HG02870 (cell line): ENCODE data around the gene RUNX2.
"Not testable (repeated sequence)": the region's sequence is repeated elsewhere in the genome, so short reads cannot be mapped to it uniquely, and the experiment has no call there.

ENCODE experiments used
- ATAC-seq: cut with Tn5 transposase; IDR thresholded peaks from one replicate; pipeline ENCODE4 v1.9.1; 2021; ENCODE audit warnings: mild to moderate bottlenecking, moderate library complexity; ENCODE audit not compliant: unreplicated experiment

The RUNX2 gene

DNA sequence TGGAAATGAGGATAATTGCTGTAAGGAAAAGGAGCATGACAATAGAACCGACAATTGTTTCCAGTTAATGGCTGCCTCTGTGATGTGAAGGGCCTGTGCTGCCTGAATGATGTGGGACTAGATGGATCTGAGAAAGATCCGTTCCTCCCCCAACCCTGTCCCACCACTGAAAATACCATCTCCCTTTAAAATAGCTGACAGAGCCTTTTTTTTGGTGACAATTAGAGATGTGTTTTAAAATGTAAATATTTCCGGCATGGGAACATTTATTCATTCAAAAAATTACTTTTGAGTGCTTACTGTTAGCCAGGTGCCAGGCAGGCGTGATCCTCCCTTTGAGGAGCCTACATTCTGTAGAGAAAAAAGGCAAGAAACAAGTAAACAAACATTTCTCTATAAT is 122.0 kb downstream of the RUNX2 start:
- no peak for ATAC-seq

DNA sequence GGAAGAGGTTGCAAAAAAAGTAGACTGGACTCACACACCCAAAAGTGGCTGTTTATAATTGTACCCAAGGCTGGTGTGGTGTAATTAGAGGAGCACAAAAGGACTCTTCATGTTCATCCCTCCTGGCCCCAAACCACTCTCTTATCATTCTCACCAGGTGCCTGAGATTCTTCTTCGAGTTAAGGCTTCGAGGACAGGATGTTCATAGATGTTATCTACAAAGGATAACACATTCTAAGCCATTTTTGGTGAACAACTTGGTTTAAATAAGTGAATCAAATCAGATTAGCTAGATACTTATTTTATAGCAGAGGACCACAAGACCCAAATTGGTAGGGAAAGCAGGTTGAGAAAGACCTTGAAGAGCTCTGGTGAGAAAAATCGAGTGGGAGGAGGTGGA is 122.7 kb downstream of the RUNX2 start:
- no peak for ATAC-seq

GRCh38 chr6:45454008-45454911 is 126.1 kb downstream of the RUNX2 start:
- no peak for ATAC-seq

DNA sequence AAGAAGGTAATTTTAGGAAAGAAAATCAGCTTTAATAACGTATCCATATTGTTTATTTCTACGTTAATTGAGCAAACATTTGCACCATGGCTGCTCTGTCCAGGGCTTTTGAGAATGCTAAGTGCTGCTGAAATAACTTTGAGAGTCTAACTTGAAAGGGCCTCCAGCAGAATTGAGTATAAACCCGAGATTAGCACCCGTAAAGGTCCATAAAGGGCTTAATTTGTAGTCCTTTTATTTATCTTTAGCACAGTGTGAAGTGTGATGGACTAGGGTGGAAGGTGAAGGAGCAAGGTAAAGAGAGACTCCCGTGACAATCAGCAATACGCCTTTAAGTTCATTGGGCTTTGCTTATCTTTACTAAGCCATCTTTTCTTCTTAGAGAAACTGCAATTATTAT is 127.3 kb downstream of the RUNX2 start:
- no peak for ATAC-seq

DNA sequence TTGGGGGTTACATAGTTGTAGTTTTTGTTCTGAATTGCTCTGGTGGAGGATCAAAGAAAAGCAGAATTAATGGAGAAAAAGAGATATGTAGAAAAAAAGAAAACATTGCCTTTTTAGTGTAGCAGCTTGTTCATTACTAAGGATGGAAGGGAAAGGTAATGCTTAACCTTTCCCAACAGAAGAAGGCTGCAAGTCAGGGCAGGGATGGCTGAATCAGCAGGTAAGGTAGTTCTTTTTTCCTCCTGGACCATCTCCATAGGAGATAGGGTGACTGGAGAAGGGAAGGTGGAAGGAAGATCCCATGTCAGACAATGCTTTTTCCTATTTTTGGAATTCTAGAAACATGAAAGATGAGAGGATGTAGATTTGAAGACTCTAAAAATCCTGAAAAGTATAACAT is 129.0 kb downstream of the RUNX2 start:
- ATAC-seq, result no peak

DNA sequence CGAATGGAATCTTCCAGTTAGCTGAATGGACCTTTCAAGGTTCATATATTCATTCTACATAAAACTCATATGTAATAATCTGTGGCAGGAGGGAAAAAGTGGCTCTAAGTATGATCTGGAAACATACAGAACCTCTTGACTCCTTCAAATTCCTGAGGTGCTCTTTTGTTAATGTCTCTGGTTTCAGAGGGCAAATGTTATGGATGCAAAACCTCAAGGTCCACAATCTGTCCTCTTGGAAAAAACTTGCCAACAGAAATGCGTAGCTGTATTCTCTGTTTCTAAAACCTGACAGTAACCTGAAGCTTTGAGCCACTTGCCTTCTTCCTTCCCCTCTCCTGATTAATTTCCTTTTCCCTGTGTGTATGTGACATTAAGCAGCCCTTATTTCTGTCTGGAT is 130.5 kb downstream of the RUNX2 start:
- no peak for ATAC-seq

- ATAC-seq, result no peak
These were observed 132.0 kb downstream of the RUNX2 start for GRCh38 chr6:45460166-45460565.

GRCh38 chr6:45461486-45461885 is 133.4 kb downstream of the RUNX2 start:
- no peak for ATAC-seq

DNA sequence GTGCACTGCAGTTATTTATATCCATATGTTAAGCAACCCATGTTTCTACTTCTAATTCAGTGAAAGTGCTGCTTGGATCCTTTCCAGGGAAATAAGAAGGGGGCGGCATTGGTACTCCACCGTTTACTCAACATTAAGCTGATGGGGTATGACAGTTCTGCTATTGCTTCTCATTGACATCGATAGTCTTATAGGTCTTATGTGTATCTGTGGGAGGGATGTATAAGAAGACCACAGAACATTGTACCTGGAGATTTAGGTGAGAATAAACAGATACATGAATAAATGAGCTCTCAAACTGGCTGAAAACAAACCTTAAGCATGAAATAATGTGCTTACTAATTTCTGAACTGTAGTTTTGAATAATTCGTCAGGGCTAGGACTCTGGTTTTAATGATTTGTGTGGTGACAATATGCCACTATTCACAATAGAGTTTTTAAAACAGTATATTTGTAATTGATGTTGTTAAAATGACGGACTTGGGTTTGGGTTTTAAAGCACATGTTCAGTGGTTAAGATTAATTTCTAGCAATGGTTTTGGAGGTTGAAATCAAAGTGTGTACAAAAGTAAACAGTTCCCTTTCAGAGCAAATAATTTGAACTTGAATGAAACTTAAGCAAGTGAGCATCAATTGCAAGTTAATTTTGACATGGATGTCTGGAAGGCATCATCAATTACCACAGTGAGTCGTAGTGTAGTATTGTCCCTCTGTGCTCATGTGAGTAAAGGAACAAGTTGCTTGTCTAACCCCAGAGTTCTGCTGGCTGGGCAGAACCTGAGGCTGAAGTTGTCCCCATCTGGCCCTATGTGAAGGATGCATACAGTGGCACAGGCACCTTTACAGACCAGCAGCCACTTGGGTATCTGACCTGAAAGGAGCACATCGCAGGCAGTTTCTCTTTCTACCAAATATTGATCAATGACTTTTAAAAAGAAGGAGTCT is 134.3 kb downstream of the RUNX2 start:
- ATAC-seq, result no peak

GRCh38 chr6:45464685-45465084 is 136.6 kb downstream of the RUNX2 start:
- no peak for ATAC-seq

DNA sequence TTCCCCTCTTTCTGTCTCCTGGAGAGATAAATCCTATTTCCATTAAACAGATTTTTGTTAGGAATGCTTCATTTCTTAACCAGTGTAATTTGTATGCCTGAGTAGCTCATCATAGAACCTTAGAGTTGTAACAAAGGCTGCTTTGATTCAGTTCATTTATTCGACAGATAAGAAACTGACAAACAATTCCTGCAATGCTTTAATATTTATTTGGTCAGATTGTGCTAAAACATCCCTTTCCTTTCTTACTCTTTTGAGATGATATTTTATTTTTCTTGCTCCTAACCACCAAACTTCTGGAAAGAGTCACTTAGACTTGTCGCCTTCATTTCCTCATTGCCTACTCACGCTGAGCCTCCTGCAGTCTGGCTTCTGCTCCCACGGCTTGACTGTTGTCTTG is 138.6 kb downstream of the RUNX2 start:
- ATAC-seq, result no peak

DNA sequence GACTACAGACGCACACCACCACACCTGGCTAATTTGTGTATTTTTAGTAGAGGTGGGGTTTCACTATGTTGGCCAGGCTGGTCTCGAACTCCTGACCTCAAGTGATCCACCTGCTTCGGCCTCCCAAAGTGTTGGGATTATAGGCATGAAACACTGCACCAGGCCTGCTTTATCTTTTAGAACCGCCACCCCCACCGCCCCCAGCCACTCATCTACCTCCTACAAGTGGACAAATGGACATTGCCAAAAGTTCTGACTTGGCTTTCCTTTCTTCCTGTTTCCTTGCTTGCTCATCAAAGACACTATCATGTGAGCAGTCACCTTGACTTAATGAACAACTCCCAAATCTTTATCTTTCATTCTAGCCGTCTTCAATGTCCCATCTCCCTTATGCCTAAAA is 139.3 kb downstream of the RUNX2 start:
- not testable (repeated sequence) for ATAC-seq

DNA sequence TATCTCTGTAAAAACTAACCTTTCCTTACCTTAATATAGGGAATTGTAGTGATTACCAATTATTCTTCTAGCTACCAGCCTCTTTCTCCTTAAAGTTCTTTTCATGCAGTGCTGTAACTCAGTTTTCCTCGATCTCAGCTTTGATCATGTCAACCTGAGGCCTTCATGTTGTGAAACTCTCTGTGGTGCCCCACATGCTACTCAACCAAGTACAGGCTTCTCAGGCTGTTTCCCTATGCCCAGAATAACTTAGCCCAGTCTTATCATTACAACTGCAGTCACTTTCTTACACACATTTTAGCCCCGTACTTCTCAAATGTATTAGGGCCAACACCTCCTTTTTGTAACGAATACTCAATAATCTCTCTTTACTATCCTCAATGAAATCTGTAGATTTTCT is 139.7 kb downstream of the RUNX2 start:
- no peak for ATAC-seq

GRCh38 chr6:45469663-45470062 is 141.5 kb downstream of the RUNX2 start:
- ATAC-seq, result no peak

- ATAC-seq, result no peak
These were observed 142.1 kb downstream of the RUNX2 start for GRCh38 chr6:45470131-45470738.

GRCh38 chr6:45472382-45472781 is 144.3 kb downstream of the RUNX2 start:
- no peak for ATAC-seq

DNA sequence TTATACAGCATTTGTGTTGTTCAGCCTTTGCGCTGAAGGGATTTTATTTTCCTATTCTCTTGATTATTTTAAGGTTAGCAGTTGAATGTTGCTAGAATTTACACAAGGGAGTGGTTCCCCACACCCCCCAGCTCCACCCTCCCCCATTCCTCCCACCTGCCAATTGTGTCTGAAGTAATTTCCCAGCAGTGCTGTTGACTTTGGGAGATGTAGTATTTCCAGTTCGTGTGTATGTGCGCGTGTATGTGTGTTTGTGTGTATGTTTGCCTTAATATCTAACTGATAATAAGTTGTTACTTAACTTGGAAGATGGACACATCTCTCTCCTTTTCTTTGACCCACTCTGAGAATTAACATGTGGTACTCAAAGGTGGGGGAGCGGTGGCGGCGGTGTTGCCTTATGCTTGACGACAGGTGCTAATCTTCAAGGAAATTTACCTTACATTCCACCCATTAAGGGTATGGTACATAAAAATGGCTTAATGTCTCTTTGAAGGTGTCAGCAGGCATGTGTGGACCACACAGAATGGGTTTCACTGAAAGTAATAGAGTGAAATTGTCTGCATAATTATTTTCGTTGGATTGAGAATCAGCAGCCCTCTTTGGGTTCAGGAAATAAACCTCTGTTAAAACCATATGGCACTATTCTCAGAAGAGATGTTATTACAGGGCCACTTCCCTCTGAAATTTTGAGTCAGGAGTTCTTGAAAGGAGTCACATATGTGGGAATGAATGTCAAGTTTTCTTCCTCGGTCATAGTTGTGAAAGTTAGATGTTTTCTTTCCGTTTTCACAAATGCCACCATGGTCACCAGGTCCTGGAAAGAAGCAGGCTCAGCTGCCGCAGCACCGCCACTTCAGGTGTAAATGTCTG is 145.2 kb downstream of the RUNX2 start:
- ATAC-seq, result no peak

- no peak for ATAC-seq
These were observed 146.2 kb downstream of the RUNX2 start for GRCh38 chr6:45474376-45474775.

- ATAC-seq, result no peak
These were observed 148.2 kb downstream of the RUNX2 start for GRCh38 chr6:45476341-45476740.

DNA sequence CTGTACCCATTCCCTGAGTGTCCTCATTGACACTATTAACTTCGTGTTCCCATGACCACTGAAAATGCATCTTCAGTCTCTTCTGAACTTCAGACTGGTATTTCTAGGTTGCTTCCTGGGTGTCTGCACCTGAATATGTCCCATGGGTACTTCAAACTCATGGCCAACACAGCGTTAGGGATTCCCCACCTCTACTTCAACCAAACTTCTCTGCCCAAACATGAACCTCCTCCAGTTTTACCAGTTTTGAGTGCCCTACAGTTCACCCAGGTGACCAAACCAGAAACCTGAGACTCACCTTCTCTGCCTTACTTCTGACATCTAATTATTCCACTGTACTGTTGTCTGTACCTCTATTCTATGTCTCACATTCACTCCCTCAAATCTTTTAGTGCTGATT is 149.1 kb downstream of the RUNX2 start:
- no peak for ATAC-seq
